Heart left ventricle (tissue), 13 donors: ENCODE results near the gene ZBTB21.

Experiments
- CTCF ChIP-seq, 12 donors: fragments of 200-600 bp; sonication (generic) in 4 of 12; IDR thresholded peaks; one replicate each; pipeline versions ENCODE4 v1.5.0 to v1.8.0; 2018 to 2022; ENCODE audit warnings: antibody characterized with exemption in 12 of 12, mild to moderate bottlenecking in 5 of 12
- POLR2A ChIP-seq, 2 donors: fragments of 450-650 bp; IDR thresholded peaks; one replicate each; pipeline ENCODE4 v1.6.1; 2017; ENCODE audit warnings: antibody characterized with exemption in 2 of 2, mild to moderate bottlenecking in 2 of 2, moderate library complexity in 2 of 2
- donor health status: ischemic (EF 13 %, LVEDD 7.1; RV severe dilation, severe dysfunction).
- donor health status: DM: no; HTN: yes; CAD: no.
- donor health status: DM: no; HTN: no; CAD: no.
- donor health status: ischemic (EF 25% LVEDD 6.9; RV normal size, moderate dysfunction).
- donor health status: ischemic (EF 25% LVEDD 5.7; RV mildly dilated, moderate dysfunction).
- donor health status: ischemic (EF 35%, LVEDD 5.7; RV mildly dilated, moderate dysfunction).
- donor health status: nonischemic (EF 11% LVEDD 7.7; RV severe dilation, severe dysfunction).
- donor health status: DM: yes; HTN: yes; CAD: no.
- donor health status: PGD.
- donor health status: ischemic (EF 29% LVEDD 5.4; RV normal size, mild dysfunction).
- donor health status: nonischemic (EF 23%, LVEDD 6.1; RV moderate dilation, normal function).

- TF ChIP-seq CTCF (IDR thresholded peaks at IDR 0.05) (no peak), POLR2A (IDR thresholded peaks at IDR 0.05) (no peak)
Observed at GRCh38 chr21:41943851-41944250, 66.3 kb downstream of the ZBTB21 start.
